Nephron progenitor cell (in vitro differentiated cells): ENCODE measurements around the gene SNX6.
"Not testable (repeated sequence)": the region's sequence is repeated elsewhere in the genome, so short reads cannot be mapped to it uniquely, and the experiment has no call there.

ENCODE experiments used
- DNase-seq: peaks from one replicate; pipeline ENCODE4 v3.0.0; 2021
- H3K27ac Mint-ChIP-seq: 2 replicates; pipeline ENCODE4 v1.8.0; 2021; ENCODE audit warnings: mild to moderate bottlenecking, moderate library complexity, mixed read lengths
- H3K27me3 Mint-ChIP-seq: 2 replicates; pipeline ENCODE4 v1.8.0; 2021; ENCODE audit warnings: mild to moderate bottlenecking, low read depth, mixed read lengths; ENCODE audit not compliant: poor library complexity
- H3K36me3 Mint-ChIP-seq: 2 replicates; pipeline ENCODE4 v1.8.0; 2021; ENCODE audit warnings: low read depth, mixed read lengths
- H3K4me1 Mint-ChIP-seq: 2 replicates; pipeline ENCODE4 v1.8.0; 2021; ENCODE audit warnings: mixed read lengths
- H3K4me3 Mint-ChIP-seq: 2 replicates; pipeline ENCODE4 v1.8.0; 2021; ENCODE audit warnings: mild to moderate bottlenecking, moderate library complexity, mixed read lengths
- H3K9me3 Mint-ChIP-seq: 2 replicates; pipeline ENCODE4 v1.8.0; 2021; ENCODE audit warnings: mild to moderate bottlenecking, moderate library complexity, mixed read lengths
- TF ChIP-seq, protein P1 (sequence below): fragments of 200-600 bp; sonication (generic); IDR thresholded peaks from 2 replicates; pipeline ENCODE4 v1.5.0; 2021; ENCODE audit warnings: antibody characterized with exemption

SNX6 gene

DNA sequence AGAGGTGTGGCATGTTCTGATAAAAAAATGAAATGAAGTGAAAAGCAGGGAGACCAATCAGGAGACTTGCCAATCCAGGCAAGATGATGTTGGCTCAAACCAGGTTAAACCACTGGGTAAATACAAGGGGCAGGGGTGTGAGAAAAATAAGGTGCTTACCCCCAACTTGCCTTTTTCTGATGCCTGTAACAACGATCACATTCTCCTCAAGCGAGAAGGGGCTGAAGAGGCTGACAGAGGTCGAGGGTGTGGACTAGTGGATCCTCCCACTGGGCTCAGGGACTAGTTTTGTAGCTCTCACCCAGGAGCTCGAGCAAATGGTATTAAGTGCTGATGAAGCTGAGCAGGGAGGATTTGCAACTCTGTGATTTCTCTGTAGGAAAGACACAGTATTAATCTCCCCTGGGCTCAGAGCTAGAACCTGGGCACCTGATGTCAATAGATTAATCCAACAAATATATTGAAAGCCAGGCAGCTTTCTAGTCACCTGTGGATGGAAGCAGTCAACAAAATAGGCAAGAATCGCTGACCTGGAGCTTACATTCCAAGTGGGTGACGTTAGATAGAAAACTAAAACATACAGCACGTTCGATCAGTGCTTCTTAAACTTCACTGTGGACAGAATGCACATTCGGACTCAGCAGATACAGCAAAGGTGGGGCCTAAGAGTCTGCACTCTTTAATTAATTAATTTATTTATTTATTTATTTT lies 75.3 kb downstream of the SNX6 start:
- no peaks in the 10 kb centered on the region for H3K9me3 Mint-ChIP-seq
- peak overlapping the region; percentile 66 for H3K27ac Mint-ChIP-seq
- no peak for DNase-seq
- TF ChIP-seq, protein P1, sequence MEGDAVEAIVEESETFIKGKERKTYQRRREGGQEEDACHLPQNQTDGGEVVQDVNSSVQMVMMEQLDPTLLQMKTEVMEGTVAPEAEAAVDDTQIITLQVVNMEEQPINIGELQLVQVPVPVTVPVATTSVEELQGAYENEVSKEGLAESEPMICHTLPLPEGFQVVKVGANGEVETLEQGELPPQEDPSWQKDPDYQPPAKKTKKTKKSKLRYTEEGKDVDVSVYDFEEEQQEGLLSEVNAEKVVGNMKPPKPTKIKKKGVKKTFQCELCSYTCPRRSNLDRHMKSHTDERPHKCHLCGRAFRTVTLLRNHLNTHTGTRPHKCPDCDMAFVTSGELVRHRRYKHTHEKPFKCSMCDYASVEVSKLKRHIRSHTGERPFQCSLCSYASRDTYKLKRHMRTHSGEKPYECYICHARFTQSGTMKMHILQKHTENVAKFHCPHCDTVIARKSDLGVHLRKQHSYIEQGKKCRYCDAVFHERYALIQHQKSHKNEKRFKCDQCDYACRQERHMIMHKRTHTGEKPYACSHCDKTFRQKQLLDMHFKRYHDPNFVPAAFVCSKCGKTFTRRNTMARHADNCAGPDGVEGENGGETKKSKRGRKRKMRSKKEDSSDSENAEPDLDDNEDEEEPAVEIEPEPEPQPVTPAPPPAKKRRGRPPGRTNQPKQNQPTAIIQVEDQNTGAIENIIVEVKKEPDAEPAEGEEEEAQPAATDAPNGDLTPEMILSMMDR: no peak
- H3K36me3 Mint-ChIP-seq: no peaks in the 10 kb centered on the region
- H3K4me1 Mint-ChIP-seq: peaks cover 26% of the 10 kb centered on the region
- H3K4me3 Mint-ChIP-seq: peak overlapping the region; percentile 55
- peaks cover 5% of the 10 kb centered on the region for H3K27me3 Mint-ChIP-seq

DNA sequence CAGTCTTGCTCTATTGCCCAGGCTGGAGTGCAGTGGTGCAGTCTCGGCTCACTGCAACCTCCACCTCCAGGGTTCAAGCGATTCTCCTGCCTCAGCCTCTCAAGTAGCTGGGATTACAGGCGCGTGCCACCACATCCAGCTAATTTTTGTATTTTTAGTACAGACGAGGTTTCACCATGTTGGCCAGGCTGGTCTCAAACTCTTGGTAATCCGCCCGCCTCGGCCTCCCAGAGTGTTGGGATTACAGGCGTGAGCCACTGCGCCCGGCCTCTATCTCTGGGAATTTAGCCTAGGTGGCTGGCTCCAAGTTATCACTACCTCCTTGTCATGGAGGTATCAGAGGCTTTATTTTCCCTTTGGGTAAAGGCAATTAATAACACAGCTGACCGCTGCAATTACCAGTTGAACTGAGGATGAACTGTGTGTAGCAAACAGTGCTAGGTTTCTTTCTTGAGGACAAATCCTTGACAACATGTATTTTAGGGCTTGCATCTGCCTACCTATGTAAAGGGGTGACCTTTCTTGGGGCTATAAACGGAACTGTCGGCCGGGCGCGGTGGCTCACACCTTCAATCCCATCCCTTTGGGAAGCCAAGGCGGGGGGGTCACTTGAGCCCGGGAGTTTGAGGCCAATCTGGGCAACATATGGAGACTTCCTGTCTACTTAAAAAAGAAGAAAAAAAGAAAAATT lies 80.5 kb downstream of the SNX6 start:
- not testable (repeated sequence) for H3K9me3 Mint-ChIP-seq, H3K36me3 Mint-ChIP-seq, H3K27me3 Mint-ChIP-seq, H3K4me3 Mint-ChIP-seq, DNase-seq, H3K27ac Mint-ChIP-seq
- peaks cover 20% of the 10 kb centered on the region for H3K4me1 Mint-ChIP-seq

DNA sequence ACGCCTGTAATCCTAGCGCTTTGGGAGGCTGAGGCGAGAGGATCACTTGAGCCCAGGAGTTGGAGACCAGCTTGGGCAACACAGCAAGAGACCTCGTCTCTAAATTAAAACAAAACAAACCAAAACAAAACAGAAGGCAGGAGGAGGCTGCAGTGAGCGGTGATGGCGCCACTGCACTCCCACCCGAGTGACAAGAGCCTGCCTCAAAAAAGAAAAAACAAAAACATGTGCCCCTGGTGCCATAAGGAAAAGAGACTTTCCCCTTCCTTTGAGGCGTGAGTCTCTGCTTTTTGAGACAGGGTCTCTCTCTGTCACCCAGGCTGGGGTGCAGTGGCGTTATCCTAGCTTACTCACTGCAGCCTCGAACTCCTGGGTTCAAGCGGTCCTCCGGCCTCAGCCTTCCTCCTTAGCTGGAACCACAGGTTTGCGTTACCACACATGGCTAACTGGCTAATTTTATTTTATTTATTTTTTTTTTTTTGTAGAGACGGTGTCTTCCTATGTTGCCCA lies 81.4 kb downstream of the SNX6 start:
- TF ChIP-seq, protein P1: no peak
- no peaks in the 10 kb centered on the region for H3K36me3 Mint-ChIP-seq
- H3K27ac Mint-ChIP-seq: no peak overlapping the region
- H3K9me3 Mint-ChIP-seq: no peaks in the 10 kb centered on the region
- H3K4me1 Mint-ChIP-seq: peaks cover 14% of the 10 kb centered on the region
- no peak for DNase-seq
- peaks cover 2% of the 10 kb centered on the region for H3K27me3 Mint-ChIP-seq
- H3K4me3 Mint-ChIP-seq: no peak overlapping the region

DNA sequence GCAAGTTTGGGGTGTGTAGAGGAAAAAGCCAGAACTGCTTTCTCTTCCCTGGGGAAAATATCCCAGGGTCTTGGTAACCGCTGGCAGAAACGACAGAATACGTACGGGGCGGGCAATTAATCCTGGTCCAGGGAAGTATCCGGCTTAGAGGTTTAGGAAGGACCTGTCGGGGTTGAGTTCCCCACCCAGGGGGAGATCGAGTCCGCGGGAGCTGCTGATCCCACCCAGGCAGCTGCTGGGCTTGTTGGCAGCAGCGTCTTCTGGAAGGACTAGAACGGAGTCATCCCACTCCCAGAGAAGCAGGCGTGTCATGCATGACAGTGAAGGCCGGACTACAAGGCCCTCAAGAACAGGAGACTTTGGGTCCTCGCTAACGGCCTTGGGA lies 82.8 kb downstream of the SNX6 start:
- not testable (repeated sequence) for H3K27me3 Mint-ChIP-seq, H3K4me3 Mint-ChIP-seq, H3K36me3 Mint-ChIP-seq, H3K27ac Mint-ChIP-seq, DNase-seq, H3K9me3 Mint-ChIP-seq
- H3K4me1 Mint-ChIP-seq: peaks cover 14% of the 10 kb centered on the region

DNA sequence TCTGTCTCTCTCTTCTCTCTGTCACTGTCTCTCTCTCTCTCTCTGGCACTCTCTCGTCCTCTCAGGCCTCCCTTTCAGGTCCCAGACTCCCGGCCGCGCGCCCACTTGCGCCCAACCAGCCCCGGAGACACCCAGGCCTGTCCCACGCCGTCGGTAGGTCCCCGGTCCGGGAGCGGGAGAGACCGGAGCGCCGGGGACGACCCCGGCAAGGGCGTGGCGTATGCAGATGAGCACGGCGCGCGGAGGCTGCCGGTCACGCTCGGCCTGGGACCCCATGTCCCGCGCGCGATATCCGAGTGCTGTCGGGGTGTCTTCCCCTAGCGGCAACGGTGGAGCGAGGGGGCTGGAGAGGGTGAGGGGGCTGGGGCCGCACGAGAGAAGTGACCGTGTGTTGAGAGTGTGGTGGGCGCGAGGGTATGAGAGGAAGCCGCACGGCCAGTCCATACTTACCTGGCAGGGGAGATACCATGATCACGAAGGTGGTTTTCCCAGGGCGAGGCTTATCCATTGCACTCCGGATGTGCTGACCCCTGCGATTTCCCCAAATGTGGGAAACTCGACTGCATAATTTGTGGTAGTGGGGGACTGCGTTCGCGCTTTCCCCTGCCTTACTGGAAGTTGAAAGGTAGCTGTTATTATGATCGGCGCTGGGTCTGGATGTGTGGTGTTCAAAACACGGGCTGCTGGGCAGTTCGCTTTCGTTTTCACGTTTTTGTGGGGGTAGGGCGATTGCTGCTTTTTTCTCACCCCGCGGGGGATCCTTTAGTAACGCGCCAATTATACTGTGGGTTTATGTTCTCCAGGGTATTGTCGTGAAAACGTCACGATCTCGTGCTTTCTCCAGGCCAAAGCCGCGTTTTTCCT lies 83.4 kb downstream of the SNX6 start:
- not testable (repeated sequence) for H3K4me3 Mint-ChIP-seq, H3K36me3 Mint-ChIP-seq, H3K27ac Mint-ChIP-seq, H3K4me1 Mint-ChIP-seq, H3K9me3 Mint-ChIP-seq, DNase-seq, H3K27me3 Mint-ChIP-seq

DNA sequence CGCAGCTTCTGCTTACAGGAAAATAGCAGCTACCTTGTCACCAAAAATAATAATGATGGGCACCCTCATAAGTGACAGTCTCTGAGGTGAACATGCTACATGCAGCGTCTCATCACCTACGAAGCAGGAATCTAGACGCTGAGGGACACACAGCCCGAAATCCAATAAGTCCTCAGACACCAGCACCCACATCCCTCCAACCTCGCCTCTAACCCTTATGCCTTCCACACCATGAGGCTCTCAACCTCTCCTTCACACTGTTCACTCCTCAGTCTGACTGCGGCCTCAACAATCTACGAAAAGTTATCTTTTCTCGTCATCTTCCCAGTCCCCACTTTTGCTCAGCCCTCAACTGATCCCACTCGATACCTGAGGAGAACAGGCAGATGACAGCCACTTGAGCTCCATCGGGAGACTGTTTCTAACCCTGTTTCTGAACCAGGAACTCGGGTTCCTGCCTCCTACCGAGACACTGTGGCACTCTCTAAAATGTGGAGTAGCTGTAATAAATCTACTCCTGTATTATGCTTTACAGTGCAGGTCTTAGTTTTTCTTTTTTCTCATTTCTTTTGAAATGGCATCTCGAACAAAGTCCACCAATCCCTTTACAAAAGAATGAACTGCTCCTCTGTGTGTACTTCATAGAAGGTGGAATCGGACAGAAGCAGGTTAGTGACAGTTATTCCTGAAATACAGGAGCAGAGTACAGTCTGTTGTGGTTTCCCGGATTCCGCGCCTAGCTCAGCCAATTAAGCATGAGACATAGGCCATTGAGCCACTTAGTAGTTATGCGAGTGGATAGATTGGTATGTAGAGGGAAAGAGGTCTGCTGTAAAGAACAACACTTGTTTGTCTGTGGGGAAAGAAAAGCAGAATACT lies 89.5 kb downstream of the SNX6 start:
- not testable (repeated sequence) for H3K36me3 Mint-ChIP-seq, DNase-seq, H3K9me3 Mint-ChIP-seq, H3K27me3 Mint-ChIP-seq
- Mint-ChIP-seq H3K4me3 (peak overlapping the region; percentile 99), H3K4me1 (peaks cover 26% of the 10 kb centered on the region), H3K27ac (peak overlapping the region; percentile 99)

DNA sequence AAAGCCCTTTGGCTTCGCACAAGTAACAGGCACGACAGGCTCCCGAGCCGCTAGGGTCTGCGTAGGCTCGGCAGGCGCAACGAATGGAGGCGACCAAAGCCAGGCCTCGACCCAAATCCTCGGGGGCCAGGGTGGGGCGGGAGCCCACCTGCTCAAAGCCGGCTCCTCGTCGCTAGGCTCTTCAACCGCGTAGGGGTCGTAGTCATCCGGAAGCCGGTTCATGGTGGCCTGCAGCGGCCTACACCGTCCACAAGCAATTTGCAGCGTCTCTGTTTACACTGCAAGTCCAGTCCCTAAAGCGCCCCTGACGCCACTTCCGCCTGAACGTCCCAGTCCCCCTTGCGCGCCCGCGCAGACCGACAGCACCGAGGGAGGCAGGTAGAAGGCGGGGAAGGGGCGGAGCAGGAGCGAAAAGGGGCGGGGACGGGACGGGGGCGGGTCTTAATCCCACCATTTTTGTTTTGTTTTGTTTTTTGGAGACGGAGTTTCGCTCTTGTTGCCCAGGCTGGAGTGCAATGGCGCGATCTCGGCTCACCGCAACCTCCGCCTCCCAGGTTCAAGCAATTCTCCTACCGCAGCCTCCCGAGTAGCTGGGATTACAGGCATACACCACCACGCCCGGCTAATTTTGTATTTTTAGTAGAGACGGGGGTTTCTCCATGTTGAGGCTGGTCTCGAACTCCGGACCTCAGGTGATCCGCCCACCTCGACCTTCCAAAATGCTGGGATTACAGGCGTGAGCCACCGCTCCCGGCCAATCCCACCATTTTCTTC lies 90.4 kb downstream of the SNX6 start, which contains the start of gene EAPP:
TSS of gene EAPP (minus strand) at position 295 of the 774 bp plus-strand sequence. CDS start at position 222, 73 bp downstream.
- H3K27me3 Mint-ChIP-seq: no peaks in the 10 kb centered on the region
- peaks cover 26% of the 10 kb centered on the region for H3K4me1 Mint-ChIP-seq
- peak within 1 kb of the TSS; percentile 99 for H3K4me3 Mint-ChIP-seq
- TF ChIP-seq, protein P1: no peak
- no peaks in the 10 kb centered on the region for H3K9me3 Mint-ChIP-seq
- peaks cover 10% of the 10 kb centered on the region for H3K36me3 Mint-ChIP-seq
- DNase-seq: peak; percentile 94
- H3K27ac Mint-ChIP-seq: peak within 1 kb of the TSS; percentile 99
